Prostate gland (tissue), 2 donors: ENCODE measurements around the gene EIF3I.

ENCODE experiments used
- POLR2A ChIP-seq: fragments of 450-650 bp; IDR thresholded peaks from one replicate; pipeline ENCODE4 v1.6.1; 2016; ENCODE audit warnings: antibody characterized with exemption, mild to moderate bottlenecking
- TF ChIP-seq, protein P1 (sequence below), 4 experiments: fragments of 200-600 bp in 2 of 4; fragments of 450-650 bp in 2 of 4; sonication (generic) in 2 of 4; IDR thresholded peaks; 1 replicate in 3 of 4; 2 replicates in 1 of 4; pipeline ENCODE4 v1.5.1; 2016 to 2019; ENCODE audit warnings: antibody characterized with exemption in 4 of 4, mild to moderate bottlenecking in 2 of 4, moderate library complexity in 2 of 4

DNA sequence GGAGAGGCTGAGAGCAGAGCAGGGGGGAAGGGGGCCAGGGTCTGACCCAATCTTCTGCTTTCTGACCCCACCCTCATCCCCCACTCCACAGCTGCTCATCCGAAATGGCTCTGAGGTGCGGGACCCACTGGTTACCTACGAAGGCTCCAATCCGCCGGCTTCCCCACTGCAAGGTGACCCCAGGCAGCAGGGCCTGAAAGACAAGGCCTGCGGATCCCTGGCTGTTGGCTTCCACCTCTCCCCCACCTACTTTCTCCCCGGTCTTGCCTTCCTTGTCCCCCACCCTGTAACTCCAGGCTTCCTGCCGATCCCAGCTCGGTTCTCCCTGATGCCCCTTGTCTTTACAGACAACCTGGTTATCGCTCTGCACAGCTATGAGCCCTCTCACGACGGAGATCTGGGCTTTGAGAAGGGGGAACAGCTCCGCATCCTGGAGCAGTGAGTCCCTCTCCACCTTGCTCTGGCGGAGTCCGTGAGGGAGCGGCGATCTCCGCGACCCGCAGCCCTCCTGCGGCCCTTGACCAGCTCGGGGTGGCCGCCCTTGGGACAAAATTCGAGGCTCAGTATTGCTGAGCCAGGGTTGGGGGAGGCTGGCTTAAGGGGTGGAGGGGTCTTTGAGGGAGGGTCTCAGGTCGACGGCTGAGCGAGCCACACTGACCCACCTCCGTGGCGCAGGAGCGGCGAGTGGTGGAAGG is 52.6 kb downstream of the EIF3I start:
- TF ChIP-seq POLR2A = no peak
- TF ChIP-seq, protein P1, sequence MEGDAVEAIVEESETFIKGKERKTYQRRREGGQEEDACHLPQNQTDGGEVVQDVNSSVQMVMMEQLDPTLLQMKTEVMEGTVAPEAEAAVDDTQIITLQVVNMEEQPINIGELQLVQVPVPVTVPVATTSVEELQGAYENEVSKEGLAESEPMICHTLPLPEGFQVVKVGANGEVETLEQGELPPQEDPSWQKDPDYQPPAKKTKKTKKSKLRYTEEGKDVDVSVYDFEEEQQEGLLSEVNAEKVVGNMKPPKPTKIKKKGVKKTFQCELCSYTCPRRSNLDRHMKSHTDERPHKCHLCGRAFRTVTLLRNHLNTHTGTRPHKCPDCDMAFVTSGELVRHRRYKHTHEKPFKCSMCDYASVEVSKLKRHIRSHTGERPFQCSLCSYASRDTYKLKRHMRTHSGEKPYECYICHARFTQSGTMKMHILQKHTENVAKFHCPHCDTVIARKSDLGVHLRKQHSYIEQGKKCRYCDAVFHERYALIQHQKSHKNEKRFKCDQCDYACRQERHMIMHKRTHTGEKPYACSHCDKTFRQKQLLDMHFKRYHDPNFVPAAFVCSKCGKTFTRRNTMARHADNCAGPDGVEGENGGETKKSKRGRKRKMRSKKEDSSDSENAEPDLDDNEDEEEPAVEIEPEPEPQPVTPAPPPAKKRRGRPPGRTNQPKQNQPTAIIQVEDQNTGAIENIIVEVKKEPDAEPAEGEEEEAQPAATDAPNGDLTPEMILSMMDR (IDR thresholded peaks at IDR 0.05) = no peak
